ENCODE results near the gene PRPH. TPM values are rescaled to one million over a fixed set of nuclear protein-coding genes. Genes with fewer than 3 reads are reported as not detected.

The PRPH gene
- total and polyA plus RNA-seq, 2 of the 13 experiments (the other 11 are each of a cell fraction or from before 2014, with no cell fraction given), result 0.12 TPM; not detected in 1

GRCh38 chr12:49276304-49277290 is 18.4 kb upstream of the PRPH start (continued):
- TF ChIP-seq ZBTB14 (CRISPR knock-in tag; IDR thresholded peaks at IDR 0.05), result no peak
- TF ChIP-seq KLF13 (CRISPR knock-in tag; IDR thresholded peaks at IDR 0.05), result no peak
- no peak for TF ChIP-seq KAT2B (IDR thresholded peaks at IDR 0.05; ENCODE audit: borderline replicate concordance, low read depth, low read length)
- 0 out of 2 replicates have a peak, but pooled peaks have one; percentile 34 for TF ChIP-seq RARA (CRISPR knock-in tag; IDR thresholded peaks at IDR 0.05)
- TF ChIP-seq ARNTL (CRISPR knock-in tag; IDR thresholded peaks at IDR 0.05), result no peak
- no peak for TF ChIP-seq SNAPC5 (CRISPR knock-in tag; IDR thresholded peaks at IDR 0.05; ENCODE audit: borderline replicate concordance)
- TF ChIP-seq SRF (IDR thresholded peaks at IDR 0.05; ENCODE audit: low read depth, low read length), result no peak
- no peak for TF ChIP-seq TGIF2 (CRISPR knock-in tag; IDR thresholded peaks at IDR 0.05)
- no peak for TF ChIP-seq ZNF557 (CRISPR knock-in tag; IDR thresholded peaks at IDR 0.05)
- peak; percentile 52 for TF ChIP-seq SKI (IDR thresholded peaks at IDR 0.05; ENCODE audit: partially characterized antibody)
- TF ChIP-seq, protein P1, sequence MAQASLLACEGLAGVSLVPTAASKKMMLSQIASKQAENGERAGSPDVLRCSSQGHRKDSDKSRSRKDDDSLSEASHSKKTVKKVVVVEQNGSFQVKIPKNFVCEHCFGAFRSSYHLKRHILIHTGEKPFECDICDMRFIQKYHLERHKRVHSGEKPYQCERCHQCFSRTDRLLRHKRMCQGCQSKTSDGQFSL (CRISPR knock-in tag; IDR thresholded peaks at IDR 0.05), result peak; percentile 61; the same call in 1 of the 2 replicates
- TF ChIP-seq, protein P2, sequence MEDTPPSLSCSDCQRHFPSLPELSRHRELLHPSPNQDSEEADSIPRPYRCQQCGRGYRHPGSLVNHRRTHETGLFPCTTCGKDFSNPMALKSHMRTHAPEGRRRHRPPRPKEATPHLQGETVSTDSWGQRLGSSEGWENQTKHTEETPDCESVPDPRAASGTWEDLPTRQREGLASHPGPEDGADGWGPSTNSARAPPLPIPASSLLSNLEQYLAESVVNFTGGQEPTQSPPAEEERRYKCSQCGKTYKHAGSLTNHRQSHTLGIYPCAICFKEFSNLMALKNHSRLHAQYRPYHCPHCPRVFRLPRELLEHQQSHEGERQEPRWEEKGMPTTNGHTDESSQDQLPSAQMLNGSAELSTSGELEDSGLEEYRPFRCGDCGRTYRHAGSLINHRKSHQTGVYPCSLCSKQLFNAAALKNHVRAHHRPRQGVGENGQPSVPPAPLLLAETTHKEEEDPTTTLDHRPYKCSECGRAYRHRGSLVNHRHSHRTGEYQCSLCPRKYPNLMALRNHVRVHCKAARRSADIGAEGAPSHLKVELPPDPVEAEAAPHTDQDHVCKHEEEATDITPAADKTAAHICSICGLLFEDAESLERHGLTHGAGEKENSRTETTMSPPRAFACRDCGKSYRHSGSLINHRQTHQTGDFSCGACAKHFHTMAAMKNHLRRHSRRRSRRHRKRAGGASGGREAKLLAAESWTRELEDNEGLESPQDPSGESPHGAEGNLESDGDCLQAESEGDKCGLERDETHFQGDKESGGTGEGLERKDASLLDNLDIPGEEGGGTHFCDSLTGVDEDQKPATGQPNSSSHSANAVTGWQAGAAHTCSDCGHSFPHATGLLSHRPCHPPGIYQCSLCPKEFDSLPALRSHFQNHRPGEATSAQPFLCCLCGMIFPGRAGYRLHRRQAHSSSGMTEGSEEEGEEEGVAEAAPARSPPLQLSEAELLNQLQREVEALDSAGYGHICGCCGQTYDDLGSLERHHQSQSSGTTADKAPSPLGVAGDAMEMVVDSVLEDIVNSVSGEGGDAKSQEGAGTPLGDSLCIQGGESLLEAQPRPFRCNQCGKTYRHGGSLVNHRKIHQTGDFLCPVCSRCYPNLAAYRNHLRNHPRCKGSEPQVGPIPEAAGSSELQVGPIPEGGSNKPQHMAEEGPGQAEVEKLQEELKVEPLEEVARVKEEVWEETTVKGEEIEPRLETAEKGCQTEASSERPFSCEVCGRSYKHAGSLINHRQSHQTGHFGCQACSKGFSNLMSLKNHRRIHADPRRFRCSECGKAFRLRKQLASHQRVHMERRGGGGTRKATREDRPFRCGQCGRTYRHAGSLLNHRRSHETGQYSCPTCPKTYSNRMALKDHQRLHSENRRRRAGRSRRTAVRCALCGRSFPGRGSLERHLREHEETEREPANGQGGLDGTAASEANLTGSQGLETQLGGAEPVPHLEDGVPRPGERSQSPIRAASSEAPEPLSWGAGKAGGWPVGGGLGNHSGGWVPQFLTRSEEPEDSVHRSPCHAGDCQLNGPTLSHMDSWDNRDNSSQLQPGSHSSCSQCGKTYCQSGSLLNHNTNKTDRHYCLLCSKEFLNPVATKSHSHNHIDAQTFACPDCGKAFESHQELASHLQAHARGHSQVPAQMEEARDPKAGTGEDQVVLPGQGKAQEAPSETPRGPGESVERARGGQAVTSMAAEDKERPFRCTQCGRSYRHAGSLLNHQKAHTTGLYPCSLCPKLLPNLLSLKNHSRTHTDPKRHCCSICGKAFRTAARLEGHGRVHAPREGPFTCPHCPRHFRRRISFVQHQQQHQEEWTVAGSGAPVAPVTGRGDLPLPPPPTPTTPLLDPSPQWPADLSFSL (CRISPR knock-in tag; IDR thresholded peaks at IDR 0.05), result no peak

Measured in HepG2 (cell line).